Astrocyte of the spinal cord (primary cell): ENCODE measurements around the gene GSTT4.
"Not testable (repeated sequence)": the region's sequence is repeated elsewhere in the genome, so short reads cannot be mapped to it uniquely, and the experiment has no call there.

Source experiments
- DNase-seq: peaks from one replicate; pipeline ENCODE4 v3.0.0; 2011; ENCODE audit warnings: low read depth, low spot score
- H3K4me3 ChIP-seq: 2 replicates; pipeline ENCODE4 v1.5.1; 2011; ENCODE audit warnings: low read depth, mild to moderate bottlenecking, low read length, moderate library complexity
- in situ Hi-C: cut with HindIII; loops from 2 replicates; pipeline ENCODE4 v1.10.0; 2017; ENCODE audit warnings: low sequenced_read_pairs
- TF ChIP-seq, protein P1 (sequence below): IDR thresholded peaks from 2 replicates; pipeline ENCODE4 v1.5.1; 2012; ENCODE audit warnings: low read depth, mild to moderate bottlenecking, low read length, inconsistent platforms

The GSTT4 gene

DNA sequence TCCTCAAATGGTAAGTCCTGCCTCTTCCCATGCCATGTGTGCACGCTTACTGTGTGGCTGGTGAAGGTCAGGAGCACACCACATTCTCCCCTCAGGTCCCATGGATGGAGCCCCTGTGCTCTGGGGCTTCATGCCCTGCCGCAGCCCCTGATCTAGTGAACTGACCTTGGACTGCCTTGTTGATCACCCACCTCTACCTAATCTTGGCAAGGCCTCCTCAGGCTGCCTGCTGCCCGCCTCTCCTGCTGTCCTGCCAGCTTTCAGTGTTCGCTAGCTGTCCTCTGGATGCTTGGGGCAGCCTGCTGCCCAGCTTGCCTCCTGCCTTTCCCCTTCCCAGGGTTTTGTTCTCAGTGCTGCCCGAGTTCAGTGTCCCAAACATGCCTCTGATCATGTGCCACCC is 44.0 kb upstream of the GSTT4 start:
- H3K4me3 ChIP-seq: no peak overlapping the region
- TF ChIP-seq, protein P1, sequence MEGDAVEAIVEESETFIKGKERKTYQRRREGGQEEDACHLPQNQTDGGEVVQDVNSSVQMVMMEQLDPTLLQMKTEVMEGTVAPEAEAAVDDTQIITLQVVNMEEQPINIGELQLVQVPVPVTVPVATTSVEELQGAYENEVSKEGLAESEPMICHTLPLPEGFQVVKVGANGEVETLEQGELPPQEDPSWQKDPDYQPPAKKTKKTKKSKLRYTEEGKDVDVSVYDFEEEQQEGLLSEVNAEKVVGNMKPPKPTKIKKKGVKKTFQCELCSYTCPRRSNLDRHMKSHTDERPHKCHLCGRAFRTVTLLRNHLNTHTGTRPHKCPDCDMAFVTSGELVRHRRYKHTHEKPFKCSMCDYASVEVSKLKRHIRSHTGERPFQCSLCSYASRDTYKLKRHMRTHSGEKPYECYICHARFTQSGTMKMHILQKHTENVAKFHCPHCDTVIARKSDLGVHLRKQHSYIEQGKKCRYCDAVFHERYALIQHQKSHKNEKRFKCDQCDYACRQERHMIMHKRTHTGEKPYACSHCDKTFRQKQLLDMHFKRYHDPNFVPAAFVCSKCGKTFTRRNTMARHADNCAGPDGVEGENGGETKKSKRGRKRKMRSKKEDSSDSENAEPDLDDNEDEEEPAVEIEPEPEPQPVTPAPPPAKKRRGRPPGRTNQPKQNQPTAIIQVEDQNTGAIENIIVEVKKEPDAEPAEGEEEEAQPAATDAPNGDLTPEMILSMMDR: no peak
- in situ Hi-C loops: no loop called here
- no peak for DNase-seq

DNA sequence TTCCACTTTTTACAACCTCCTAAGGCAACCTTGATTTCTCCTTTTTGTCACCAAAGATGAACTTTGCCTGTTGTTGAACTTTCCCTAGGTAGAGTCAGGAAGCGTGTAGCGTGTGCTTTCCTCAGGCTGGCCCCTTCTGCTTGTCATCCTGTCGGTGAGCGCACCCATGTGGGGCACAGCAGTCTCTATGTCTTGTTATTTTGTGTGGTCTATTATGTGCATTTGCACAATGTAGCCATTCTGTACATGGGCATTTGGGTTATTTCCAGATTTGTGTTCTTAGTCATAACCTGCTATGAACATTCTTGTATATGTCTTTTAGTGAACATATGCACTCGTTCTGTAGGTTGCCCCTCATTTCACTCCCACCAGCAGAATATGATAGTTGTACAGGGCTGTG is 40.8 kb upstream of the GSTT4 start:
- in situ Hi-C loops: no loop called here
- TF ChIP-seq, protein P1: no peak
- no peak overlapping the region for H3K4me3 ChIP-seq

DNA sequence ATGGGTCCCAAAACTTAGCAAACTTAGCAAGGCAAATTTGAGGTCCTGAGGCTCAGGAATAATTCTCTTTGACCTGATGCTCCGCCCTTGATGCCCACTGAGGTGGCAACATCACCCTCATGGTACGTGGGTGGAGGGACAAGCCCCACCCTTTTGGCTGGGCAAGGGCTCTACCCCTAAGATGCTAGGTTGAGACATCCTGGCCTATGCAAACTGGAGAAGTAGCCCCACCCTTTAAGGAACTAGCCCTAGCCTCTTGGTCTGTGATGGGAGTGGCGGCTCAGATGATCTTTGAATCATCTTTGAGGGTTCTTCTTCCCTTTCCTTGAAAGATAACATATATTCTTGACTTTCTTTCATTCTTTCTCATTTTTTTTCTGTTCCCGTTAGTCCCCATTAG is 38.7 kb upstream of the GSTT4 start:
- DNase-seq: no peak
- TF ChIP-seq, protein P1: no peak
- H3K4me3 ChIP-seq: no peak overlapping the region
- in situ Hi-C loops: no loop called here

More for the DNA sequence above, 40.8 kb upstream of the GSTT4 start:
- no peak for DNase-seq

DNA sequence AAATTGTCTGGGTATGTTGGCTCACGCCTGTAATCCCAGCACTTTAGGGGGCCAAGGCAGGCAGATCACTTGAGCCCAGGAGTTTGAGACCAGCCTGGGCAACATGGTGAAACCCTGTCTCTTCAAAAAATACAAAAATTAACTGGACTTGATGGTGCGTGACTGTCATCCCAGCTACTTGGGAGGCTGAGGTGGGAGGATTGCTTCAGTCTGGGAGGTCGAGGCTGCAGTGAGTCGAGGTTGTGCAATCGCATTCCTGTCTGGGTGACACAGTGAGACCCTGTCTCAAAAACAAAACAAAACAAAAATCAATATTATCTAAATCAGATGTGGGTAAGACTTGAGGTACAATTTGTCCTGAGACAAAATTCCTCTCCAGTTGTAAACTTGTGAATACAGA is 38.2 kb upstream of the GSTT4 start:
- DNase-seq, H3K4me3 ChIP-seq, in situ Hi-C loops: not testable (repeated sequence)

DNA sequence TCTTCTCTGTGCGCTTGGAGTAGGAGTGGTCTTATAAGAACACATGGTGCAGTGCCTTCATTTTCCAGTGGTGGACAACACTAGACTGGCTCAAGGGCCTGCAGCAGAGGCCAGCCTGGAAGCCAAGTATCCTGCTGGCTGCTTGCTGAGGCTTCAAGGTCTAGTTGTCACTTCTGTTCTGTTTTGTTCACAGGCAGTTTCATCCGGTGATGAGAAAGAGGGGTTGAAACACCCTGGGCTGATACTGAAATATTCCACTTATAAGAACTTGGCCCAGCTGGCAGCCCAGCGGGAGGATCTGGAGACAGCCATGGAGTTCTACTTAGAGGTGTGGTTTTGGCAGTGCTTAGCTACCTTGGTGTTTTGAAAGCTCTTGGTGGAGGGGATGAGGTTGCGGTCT is 35.7 kb upstream of the GSTT4 start:
- TF ChIP-seq, protein P1: no peak
- H3K4me3 ChIP-seq: no peak overlapping the region
- no peak for DNase-seq
- in situ Hi-C loops: no loop called here

DNA sequence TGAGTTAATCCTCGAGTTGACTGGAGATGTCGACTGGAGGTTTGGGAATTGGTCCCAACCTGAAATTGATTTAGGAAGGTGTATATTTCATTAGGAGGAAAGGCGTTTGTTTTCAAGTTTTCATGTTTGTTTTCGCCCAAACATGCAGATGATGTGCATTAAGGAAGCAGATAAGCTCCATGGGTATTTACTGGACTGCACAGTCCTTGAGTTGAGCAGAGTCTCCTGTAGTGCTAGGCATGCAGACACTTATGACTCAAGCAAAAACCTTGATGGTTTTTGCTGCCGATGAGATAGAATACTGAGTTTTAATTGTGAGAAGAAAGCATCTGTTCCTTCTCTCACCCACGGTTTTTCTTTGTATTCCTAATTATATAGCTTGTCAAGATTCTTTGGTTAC is 33.8 kb upstream of the GSTT4 start:
- peak; percentile 23 for DNase-seq
- no peak overlapping the region for H3K4me3 ChIP-seq
- TF ChIP-seq, protein P1: no peak
- in situ Hi-C loops: no loop called here

DNA sequence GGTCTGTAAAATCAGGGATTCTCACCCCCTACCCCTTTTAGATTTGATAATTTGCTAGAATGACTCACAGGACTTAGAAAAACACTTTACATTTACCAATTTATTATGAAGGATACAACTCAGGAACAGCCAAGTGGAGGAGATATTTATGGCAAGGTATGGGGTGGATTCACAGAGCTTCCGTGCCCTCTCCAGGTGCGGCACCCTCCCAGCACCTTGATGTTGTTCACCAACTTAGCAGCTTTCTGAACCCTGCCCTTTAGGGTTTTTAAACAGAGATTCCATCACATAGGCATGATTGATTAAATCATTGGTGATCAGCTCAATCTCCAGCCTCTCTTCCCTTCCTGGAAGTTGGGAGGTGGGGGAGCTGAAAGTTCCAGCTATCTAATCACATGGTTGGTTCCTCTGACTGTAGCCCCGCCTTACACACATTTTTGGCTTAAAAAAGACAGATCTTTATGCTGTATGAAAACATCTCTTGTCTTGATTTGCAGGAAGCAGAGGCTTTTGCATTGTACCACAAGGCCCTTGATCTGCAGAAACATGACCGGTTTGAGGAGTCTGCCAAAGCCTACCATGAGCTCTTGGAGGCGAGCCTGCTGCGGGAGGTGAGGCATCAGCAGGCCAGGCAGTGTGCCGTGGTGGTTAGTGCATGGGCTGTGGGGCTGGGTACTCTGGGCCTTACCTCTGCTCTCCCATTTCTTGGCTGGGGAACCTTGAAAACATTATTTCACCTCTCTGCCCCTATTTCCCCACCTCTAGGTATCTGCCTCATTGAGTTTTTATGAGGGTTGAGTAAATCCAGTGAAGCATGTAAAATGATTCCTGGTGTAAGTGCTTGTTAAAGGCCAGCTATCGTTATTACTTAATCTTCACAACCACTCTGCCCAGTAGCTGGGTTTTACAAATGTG is 32.9 kb upstream of the GSTT4 start:
- TF ChIP-seq, protein P1: no peak
- no peak for DNase-seq
- H3K4me3 ChIP-seq: no peak overlapping the region
- in situ Hi-C loops: no loop called here
